HepG2 (cell line): Measurements from ENCODE around the gene IL1RAP.

ENCODE experiments used
- ARNTL ChIP-seq: sonication (generic); formaldehyde crosslinking; IDR thresholded peaks from 2 replicates; pipeline ENCODE4 v1.4.0; 2020; ENCODE audit warnings: mild to moderate bottlenecking, missing genetic modification reagents
- BHLHE40 ChIP-seq: IDR thresholded peaks from 2 replicates; pipeline ENCODE4 v1.6.1; 2011; ENCODE audit warnings: low read length, improper control_type of control experiment
- PHB2 ChIP-seq: fragments of 450-650 bp; IDR thresholded peaks from 2 replicates; pipeline ENCODE4 v1.6.1; 2018; ENCODE audit not compliant: partially characterized antibody
- SRF ChIP-seq: IDR thresholded peaks from 2 replicates; pipeline ENCODE4 v1.6.1; 2011; ENCODE audit warnings: mild to moderate bottlenecking, low read depth, low read length, moderate library complexity
- TBX3 ChIP-seq: fragments of 450-650 bp; IDR thresholded peaks from 2 replicates; pipeline ENCODE4 v1.6.1; 2017; ENCODE audit warnings: antibody characterized with exemption, mild to moderate bottlenecking, inconsistent platforms, borderline replicate concordance
- ZNF3 ChIP-seq: IDR thresholded peaks from 2 replicates; pipeline ENCODE4 v1.7.0; 2017; ENCODE audit warnings: inconsistent platforms
- ZNF326 ChIP-seq: sonication (generic); formaldehyde crosslinking; IDR thresholded peaks from 2 replicates; pipeline ENCODE4 v1.4.0; 2020; ENCODE audit warnings: missing genetic modification reagents, borderline replicate concordance
- ZSCAN9 ChIP-seq: IDR thresholded peaks from 2 replicates; pipeline ENCODE4 v1.6.1; 2016; ENCODE audit warnings: borderline replicate concordance
- TF ChIP-seq, protein P1 (sequence below), 2 experiments: IDR thresholded peaks; 2 replicates each; pipeline ENCODE4 v1.6.1; 2011 to 2012; ENCODE audit warnings: low read length in 2 of 2, borderline replicate concordance in 1 of 2, low read depth in 1 of 2, mild to moderate bottlenecking in 1 of 2, moderate library complexity in 1 of 2
- TF ChIP-seq, protein P2 (sequence below): IDR thresholded peaks from 2 replicates; pipeline ENCODE4 v1.6.1; 2012; ENCODE audit warnings: inconsistent platforms
- TF ChIP-seq, protein P3 (sequence below): fragments of 450-650 bp; IDR thresholded peaks from 2 replicates; pipeline ENCODE4 v1.6.1; 2017; ENCODE audit warnings: mild to moderate bottlenecking

DNA sequence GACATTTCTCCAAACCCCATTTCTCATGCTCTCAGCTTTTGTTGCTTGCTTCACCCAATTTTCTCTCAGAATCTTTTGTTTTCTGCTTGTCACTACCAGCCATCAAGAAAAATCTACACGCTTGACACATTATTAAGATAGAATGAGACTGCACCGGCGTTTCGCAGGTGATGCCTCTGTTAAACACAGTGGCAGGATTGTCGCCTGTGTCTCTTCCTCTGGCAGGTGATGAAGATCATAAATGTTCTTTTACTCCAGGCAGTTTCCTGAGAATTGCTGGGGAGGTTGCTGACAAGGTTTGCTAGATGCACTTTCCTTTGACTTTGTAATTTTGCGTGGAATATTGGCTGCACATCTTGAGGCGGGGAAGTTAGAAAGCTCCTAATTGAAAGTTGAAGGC lies 75.4 kb downstream of the IL1RAP start:
- TF ChIP-seq ZSCAN9 (CRISPR knock-in tag) (no peak), ARNTL (CRISPR knock-in tag) (no peak), ZNF3 (CRISPR knock-in tag) (no peak), PHB2 (no peak), BHLHE40 (no peak), TBX3 (no peak), SRF (no peak), ZNF326 (no peak)
- TF ChIP-seq, protein P1, sequence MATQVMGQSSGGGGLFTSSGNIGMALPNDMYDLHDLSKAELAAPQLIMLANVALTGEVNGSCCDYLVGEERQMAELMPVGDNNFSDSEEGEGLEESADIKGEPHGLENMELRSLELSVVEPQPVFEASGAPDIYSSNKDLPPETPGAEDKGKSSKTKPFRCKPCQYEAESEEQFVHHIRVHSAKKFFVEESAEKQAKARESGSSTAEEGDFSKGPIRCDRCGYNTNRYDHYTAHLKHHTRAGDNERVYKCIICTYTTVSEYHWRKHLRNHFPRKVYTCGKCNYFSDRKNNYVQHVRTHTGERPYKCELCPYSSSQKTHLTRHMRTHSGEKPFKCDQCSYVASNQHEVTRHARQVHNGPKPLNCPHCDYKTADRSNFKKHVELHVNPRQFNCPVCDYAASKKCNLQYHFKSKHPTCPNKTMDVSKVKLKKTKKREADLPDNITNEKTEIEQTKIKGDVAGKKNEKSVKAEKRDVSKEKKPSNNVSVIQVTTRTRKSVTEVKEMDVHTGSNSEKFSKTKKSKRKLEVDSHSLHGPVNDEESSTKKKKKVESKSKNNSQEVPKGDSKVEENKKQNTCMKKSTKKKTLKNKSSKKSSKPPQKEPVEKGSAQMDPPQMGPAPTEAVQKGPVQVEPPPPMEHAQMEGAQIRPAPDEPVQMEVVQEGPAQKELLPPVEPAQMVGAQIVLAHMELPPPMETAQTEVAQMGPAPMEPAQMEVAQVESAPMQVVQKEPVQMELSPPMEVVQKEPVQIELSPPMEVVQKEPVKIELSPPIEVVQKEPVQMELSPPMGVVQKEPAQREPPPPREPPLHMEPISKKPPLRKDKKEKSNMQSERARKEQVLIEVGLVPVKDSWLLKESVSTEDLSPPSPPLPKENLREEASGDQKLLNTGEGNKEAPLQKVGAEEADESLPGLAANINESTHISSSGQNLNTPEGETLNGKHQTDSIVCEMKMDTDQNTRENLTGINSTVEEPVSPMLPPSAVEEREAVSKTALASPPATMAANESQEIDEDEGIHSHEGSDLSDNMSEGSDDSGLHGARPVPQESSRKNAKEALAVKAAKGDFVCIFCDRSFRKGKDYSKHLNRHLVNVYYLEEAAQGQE (IDR thresholded peaks at IDR 0.05; ENCODE audit: borderline replicate concordance in 1 of 2, low read depth in 1 of 2, low read length in 2 of 2), result no peak
- TF ChIP-seq, protein P2, sequence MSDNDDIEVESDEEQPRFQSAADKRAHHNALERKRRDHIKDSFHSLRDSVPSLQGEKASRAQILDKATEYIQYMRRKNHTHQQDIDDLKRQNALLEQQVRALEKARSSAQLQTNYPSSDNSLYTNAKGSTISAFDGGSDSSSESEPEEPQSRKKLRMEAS, result no peak
- TF ChIP-seq, protein P3, sequence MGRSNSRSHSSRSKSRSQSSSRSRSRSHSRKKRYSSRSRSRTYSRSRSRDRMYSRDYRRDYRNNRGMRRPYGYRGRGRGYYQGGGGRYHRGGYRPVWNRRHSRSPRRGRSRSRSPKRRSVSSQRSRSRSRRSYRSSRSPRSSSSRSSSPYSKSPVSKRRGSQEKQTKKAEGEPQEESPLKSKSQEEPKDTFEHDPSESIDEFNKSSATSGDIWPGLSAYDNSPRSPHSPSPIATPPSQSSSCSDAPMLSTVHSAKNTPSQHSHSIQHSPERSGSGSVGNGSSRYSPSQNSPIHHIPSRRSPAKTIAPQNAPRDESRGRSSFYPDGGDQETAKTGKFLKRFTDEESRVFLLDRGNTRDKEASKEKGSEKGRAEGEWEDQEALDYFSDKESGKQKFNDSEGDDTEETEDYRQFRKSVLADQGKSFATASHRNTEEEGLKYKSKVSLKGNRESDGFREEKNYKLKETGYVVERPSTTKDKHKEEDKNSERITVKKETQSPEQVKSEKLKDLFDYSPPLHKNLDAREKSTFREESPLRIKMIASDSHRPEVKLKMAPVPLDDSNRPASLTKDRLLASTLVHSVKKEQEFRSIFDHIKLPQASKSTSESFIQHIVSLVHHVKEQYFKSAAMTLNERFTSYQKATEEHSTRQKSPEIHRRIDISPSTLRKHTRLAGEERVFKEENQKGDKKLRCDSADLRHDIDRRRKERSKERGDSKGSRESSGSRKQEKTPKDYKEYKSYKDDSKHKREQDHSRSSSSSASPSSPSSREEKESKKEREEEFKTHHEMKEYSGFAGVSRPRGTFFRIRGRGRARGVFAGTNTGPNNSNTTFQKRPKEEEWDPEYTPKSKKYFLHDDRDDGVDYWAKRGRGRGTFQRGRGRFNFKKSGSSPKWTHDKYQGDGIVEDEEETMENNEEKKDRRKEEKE, result no peak
